ENCODE measurements around the gene ERLIN1.
A peak's percentile ranks its signal among the peaks of the same experiment; 100 is the strongest.

The ERLIN1 gene

GRCh38 chr10:100103581-100103980 is 82.2 kb downstream of the ERLIN1 start:
- H4K20me1 ChIP-seq (ENCODE audit: control insufficient read depth, insufficient read depth, low read depth, low read length): no peaks in the 10 kb centered on the region
- H3K27ac ChIP-seq (ENCODE audit: low read depth, low read length): no peak overlapping the region
- H3K4me2 ChIP-seq (ENCODE audit: low read length): no peak overlapping the region
- no peaks in the 10 kb centered on the region for H3K36me3 ChIP-seq (ENCODE audit: control insufficient read depth, low read length)
- H3K9me2 ChIP-seq (replicated peaks; ENCODE audit: control insufficient read depth, low read length): no peaks in the 10 kb centered on the region
- H3F3A ChIP-seq (ENCODE audit: control insufficient read depth, insufficient read depth): no peaks in the 10 kb centered on the region
- no peaks in the 10 kb centered on the region for H3K4me1 ChIP-seq (ENCODE audit: control insufficient read depth, low read length)
- no peaks in the 10 kb centered on the region for H3K9me3 ChIP-seq (ENCODE audit: control insufficient read depth, insufficient read depth, low read length)
- no peak overlapping the region for H3K4me3 ChIP-seq (ENCODE audit: low read length)
- TF ChIP-seq CTCF (IDR thresholded peaks at IDR 0.05; ENCODE audit: low read depth, low read length, poor library complexity, severe bottlenecking) (no peak), EZH2phosphoT487 (IDR thresholded peaks at IDR 0.05; ENCODE audit: borderline replicate concordance, low read length) (no peak)
- no peaks in the 10 kb centered on the region for H3K79me2 ChIP-seq (ENCODE audit: control insufficient read depth, low read length)
- peaks cover 33% of the 10 kb centered on the region for H3K27me3 ChIP-seq (ENCODE audit: control insufficient read depth, low read length)

- H3F3A ChIP-seq (ENCODE audit: control insufficient read depth, insufficient read depth): no peaks in the 10 kb centered on the region
- no peak overlapping the region for H3K27ac ChIP-seq (ENCODE audit: low read depth, low read length)
- H3K4me3 ChIP-seq (ENCODE audit: low read length): no peak overlapping the region
- H3K79me2 ChIP-seq (ENCODE audit: control insufficient read depth, low read length): no peaks in the 10 kb centered on the region
- no peaks in the 10 kb centered on the region for H3K9me3 ChIP-seq (ENCODE audit: control insufficient read depth, insufficient read depth, low read length)
- no peak for TF ChIP-seq CTCF (IDR thresholded peaks at IDR 0.05; ENCODE audit: low read depth, low read length, poor library complexity, severe bottlenecking)
- TF ChIP-seq EZH2phosphoT487 (IDR thresholded peaks at IDR 0.05; ENCODE audit: borderline replicate concordance, low read length): no peak
- H4K20me1 ChIP-seq (ENCODE audit: control insufficient read depth, insufficient read depth, low read depth, low read length): no peaks in the 10 kb centered on the region
- H3K4me1 ChIP-seq (ENCODE audit: control insufficient read depth, low read length): no peaks in the 10 kb centered on the region
- no peaks in the 10 kb centered on the region for H3K36me3 ChIP-seq (ENCODE audit: control insufficient read depth, low read length)
- no peak overlapping the region for H3K4me2 ChIP-seq (ENCODE audit: low read length)
- H3K9me2 ChIP-seq (replicated peaks; ENCODE audit: control insufficient read depth, low read length): no peaks in the 10 kb centered on the region
- peaks cover 43% of the 10 kb centered on the region for H3K27me3 ChIP-seq (ENCODE audit: control insufficient read depth, low read length)
Measured at GRCh38 chr10:100101192-100102076, 84.4 kb downstream of the ERLIN1 start.

- no peaks in the 10 kb centered on the region for H3K9me3 ChIP-seq (ENCODE audit: control insufficient read depth, insufficient read depth, low read length)
- H3K79me2 ChIP-seq (ENCODE audit: control insufficient read depth, low read length): no peaks in the 10 kb centered on the region
- TF ChIP-seq EZH2phosphoT487 (IDR thresholded peaks at IDR 0.05; ENCODE audit: borderline replicate concordance, low read length): no peak
- peak; percentile 43 for TF ChIP-seq CTCF (IDR thresholded peaks at IDR 0.05; ENCODE audit: low read depth, low read length, poor library complexity, severe bottlenecking)
- no peaks in the 10 kb centered on the region for H3K4me1 ChIP-seq (ENCODE audit: control insufficient read depth, low read length)
- peaks cover 43% of the 10 kb centered on the region for H3K27me3 ChIP-seq (ENCODE audit: control insufficient read depth, low read length)
- H3F3A ChIP-seq (ENCODE audit: control insufficient read depth, insufficient read depth): no peaks in the 10 kb centered on the region
- H4K20me1 ChIP-seq (ENCODE audit: control insufficient read depth, insufficient read depth, low read depth, low read length): no peaks in the 10 kb centered on the region
- H3K27ac ChIP-seq (ENCODE audit: low read depth, low read length): no peak overlapping the region
- H3K4me3 ChIP-seq (ENCODE audit: low read length): no peak overlapping the region
- no peaks in the 10 kb centered on the region for H3K36me3 ChIP-seq (ENCODE audit: control insufficient read depth, low read length)
- H3K4me2 ChIP-seq (ENCODE audit: low read length): no peak overlapping the region
- H3K9me2 ChIP-seq (replicated peaks; ENCODE audit: control insufficient read depth, low read length): no peaks in the 10 kb centered on the region
Measured at GRCh38 chr10:100100651-100101184, 85.1 kb downstream of the ERLIN1 start.
